Adrenal gland (tissue), 5 donors: ENCODE data around the gene SLC27A2.

Source experiments
- POLR2A ChIP-seq, 2 donors: fragments of 450-650 bp; IDR thresholded peaks; one replicate each; pipeline ENCODE4 v1.6.1; 2017; ENCODE audit warnings: antibody characterized with exemption in 2 of 2, mild to moderate bottlenecking in 2 of 2, moderate library complexity in 1 of 2
- TF ChIP-seq, protein P1 (sequence below), 6 experiments: fragments of 450-650 bp in 4 of 6; fragments of 200-600 bp in 2 of 6; sonication (generic) in 1 of 6; IDR thresholded peaks; 1 replicate in 5 of 6; 2 replicates in 1 of 6; pipeline versions ENCODE4 v1.5.1 to v1.8.0; 2016 to 2021; ENCODE audit warnings: antibody characterized with exemption in 6 of 6, mild to moderate bottlenecking in 2 of 6, moderate library complexity in 1 of 6
- donor health status: DM: no; HTN: no; CAD: no.

DNA sequence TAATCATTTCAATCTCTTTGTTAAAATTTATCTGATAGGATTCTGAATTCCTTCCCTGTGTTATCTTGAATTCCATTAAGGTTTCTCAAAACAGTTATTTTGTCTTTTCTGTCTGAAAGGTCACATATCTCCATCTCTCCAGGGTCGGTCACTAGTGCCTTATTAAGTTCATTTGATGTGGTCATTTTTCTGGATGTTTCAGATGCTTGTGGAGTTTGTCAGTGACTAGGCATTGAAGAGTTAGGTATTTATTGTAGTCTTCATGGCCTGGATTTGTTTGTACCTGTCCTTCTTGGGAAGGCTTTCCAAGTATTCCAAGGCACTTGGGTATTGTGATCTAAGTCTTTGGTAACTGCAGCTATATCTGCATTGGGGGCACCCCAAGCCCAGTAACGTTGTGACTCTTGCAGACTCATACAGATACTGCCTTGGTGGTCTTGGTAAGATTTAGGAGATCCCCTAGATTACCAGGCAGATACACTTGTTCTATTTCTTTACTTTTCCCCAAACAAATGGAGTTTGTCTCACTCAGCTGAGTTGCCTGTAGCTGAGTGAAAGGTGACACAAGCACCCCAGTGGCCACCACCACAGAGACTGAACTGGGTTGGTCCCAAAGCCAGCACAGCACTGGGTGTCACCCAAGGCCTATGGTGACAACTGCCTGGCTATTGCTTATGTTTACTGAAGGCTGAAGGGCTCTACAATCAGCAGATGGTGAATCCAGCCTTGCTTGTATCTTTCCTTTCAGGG lies 18.9 kb upstream of the SLC27A2 start:
- TF ChIP-seq, protein P1, sequence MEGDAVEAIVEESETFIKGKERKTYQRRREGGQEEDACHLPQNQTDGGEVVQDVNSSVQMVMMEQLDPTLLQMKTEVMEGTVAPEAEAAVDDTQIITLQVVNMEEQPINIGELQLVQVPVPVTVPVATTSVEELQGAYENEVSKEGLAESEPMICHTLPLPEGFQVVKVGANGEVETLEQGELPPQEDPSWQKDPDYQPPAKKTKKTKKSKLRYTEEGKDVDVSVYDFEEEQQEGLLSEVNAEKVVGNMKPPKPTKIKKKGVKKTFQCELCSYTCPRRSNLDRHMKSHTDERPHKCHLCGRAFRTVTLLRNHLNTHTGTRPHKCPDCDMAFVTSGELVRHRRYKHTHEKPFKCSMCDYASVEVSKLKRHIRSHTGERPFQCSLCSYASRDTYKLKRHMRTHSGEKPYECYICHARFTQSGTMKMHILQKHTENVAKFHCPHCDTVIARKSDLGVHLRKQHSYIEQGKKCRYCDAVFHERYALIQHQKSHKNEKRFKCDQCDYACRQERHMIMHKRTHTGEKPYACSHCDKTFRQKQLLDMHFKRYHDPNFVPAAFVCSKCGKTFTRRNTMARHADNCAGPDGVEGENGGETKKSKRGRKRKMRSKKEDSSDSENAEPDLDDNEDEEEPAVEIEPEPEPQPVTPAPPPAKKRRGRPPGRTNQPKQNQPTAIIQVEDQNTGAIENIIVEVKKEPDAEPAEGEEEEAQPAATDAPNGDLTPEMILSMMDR (IDR thresholded peaks at IDR 0.05), result no peak
- no peak for TF ChIP-seq POLR2A (IDR thresholded peaks at IDR 0.05)
